ENCODE results near the gene KIAA0753.

Gene KIAA0753

GRCh38 chr17:6569370-6570285 is 70.9 kb downstream of the KIAA0753 start:
- no peak for DNase-seq (ENCODE audit: low read depth)

DNA sequence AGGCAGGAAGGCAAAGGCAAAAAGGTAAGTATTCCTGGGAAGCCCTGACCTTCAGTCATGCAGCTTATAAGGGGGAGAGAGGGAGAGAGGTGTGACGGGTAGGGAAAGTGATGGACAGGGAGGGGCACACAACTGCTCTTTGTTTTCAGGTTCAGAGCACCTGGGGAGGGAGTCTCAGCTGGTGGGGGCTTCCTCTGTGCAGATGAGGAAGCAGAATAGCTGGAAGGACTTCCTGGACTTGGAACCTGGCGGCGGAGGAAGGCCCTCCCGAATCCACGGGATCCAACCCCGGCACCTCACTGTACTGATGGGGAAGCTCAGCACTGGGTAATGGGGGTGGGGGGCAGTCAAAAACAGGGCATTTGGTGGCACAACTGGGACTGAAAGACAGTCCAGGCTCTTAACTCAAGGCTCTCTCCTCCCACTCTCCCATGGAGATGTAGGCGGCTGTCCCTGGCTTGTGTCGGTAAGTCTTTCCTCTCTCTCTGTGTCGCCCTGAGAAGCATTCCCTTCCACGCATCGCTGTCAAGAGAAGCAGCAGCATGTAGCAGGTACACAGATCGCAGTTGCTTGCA is 72.2 kb downstream of the KIAA0753 start:
- no peak for DNase-seq (ENCODE audit: low read depth)

DNA sequence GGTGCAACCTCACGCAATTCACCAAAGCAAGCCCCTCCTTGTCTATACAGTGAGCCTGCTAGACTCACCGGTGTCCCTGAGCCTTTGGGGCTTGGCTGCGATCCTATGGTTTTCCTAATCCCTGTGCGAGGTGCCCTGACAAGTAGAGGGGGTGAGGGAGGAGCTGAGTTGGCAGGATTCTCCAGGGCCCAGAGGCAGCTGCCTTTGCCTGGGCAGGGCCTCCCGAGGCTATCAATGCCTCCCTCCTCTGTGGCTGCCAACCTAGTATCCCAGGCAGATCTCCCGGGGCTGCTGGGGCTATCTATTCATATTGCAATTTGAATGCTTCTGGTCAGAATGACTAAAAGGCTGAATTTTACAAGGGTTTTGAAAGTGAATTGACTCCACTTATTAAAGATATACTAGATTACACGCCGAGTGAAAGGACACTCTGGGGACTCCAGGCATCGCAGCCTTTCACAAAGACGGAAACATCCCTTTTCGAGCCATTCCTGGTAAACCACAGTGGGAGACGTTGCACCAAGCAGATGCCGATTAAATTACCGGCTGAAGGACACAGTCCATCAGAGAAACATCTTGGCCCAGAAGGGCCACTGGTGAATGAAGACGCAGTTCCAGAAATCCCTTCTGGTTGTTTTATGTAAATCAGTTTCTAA is 72.9 kb downstream of the KIAA0753 start:
- DNase-seq (ENCODE audit: low read depth) = no peak

GRCh38 chr17:6561446-6561845 is 79.1 kb downstream of the KIAA0753 start:
- DNase-seq (ENCODE audit: low read depth) = no peak

DNA sequence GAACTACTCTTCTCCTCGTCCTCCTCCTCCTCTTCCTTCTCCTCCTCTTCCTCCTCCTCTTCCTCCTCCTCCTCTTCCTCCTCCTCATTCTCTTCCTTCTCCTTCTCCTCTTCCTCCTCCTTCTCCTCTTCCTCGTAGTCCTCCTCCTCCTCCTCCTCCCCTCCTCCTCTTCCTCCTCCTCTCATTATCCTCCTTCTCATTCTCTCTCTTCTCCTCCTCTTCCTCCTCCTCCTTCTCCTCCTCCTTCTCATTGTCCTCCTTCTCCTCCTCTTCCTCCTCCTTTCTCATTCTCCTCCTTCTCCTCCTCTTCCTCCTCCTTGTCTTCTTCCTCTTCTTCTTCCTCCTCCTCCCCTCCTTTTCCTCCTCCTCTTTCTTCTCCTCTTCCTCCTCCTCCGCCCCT is 80.0 kb downstream of the KIAA0753 start:
- DNase-seq (ENCODE audit: low read depth) = no peak

DNA sequence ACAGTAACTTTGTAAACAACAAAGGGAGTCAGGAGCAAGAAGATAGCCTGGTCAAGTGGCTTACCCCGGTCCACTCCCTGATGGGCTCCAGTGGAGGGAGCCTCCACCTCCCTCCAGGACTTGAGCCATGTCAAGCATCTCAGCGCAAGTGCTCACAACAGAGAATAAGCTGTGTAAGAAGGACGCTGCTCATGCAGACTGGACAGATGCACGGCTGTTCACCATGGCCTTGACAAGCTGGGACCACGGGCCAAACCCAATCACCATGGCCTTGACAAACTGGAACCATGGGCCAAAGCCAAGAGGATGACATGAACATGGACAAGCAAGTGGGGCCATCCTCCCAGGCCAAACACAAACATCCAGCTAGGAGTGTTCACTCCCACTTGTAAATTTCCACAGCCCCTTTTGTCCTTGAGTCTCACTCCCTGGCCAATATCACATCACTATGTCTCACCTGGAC is 80.7 kb downstream of the KIAA0753 start:
- no peak for DNase-seq (ENCODE audit: low read depth)

DNA sequence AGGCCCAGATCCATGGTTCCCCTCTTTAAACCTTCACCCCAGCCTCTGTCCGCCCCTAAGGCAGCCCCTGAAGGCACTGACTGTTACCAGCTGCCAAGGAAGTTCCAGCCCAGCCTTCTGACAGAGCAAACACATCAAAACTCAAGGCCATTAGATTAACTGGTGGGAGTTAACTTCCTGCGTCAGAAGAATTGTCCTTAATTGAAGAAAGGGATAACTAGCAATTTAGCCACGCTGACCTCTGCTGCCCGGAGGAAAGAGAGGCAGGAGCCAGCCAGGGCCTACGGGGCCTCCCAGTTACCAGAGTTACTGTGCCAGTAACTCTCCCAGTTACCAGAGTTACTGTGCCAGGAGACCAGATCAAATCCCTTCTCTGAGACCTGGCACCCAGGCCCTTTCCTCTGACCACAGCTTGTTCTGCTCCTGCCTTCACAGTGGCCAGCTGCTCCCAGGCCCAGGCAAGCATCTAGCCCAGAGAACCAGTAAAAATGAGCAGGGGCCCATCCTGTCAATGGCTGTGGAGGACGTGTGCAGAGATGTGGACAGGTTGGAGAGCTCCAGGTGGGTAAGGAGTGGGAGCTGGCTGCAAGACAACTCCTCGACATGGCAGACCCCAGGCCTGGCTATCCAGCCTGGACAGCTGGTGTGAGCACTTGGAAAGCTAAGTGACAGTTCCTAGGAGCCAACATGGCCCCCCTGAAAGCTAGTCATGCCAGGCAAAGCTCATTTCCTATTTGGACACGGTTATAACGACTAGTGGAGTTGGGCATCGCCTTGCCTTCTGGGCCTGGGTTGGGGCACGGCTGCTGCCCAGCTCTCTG is 81.4 kb downstream of the KIAA0753 start:
- no peak for DNase-seq (ENCODE audit: low read depth)

DNA sequence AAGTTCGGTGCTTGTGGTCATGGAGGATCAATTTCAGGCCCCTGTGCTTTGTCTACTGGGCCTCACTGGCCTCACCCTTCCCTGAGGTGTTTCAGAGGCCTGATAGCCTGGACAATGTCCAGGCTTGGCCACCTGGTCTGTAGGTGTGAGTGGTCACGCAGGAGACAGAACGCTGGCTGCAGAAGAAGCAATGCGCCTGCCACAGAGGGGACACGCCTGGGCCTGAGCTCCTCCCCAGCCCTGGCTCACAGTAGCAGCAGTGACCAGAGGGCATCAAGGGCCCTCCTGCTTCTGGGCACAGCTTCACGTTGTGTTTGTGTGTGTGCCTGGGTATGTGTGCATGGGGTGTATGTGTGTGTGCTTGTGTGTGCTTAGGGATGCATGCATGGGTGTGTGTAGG is 82.2 kb downstream of the KIAA0753 start:
- DNase-seq (ENCODE audit: low read depth) = no peak

DNA sequence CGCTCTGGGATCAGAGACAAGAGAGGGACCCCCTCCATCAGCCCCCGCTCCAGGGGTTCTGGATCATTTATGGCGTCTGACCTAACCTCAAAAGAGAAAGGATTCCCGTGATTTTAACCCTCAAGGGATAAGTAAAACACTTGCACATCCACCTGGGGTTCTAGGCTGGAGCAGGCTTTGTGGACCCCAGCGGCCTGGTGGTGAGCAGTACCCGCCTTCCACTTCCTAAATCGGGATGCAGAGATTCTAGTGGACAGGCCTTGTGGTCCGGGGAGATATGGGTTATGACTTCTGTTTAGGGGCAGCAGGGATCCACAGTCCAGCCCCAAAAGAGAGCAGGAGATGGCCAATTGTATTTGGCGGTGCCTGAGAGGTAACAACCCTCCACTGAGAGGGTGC is 83.5 kb downstream of the KIAA0753 start:
- DNase-seq (ENCODE audit: low read depth) = no peak

DNA sequence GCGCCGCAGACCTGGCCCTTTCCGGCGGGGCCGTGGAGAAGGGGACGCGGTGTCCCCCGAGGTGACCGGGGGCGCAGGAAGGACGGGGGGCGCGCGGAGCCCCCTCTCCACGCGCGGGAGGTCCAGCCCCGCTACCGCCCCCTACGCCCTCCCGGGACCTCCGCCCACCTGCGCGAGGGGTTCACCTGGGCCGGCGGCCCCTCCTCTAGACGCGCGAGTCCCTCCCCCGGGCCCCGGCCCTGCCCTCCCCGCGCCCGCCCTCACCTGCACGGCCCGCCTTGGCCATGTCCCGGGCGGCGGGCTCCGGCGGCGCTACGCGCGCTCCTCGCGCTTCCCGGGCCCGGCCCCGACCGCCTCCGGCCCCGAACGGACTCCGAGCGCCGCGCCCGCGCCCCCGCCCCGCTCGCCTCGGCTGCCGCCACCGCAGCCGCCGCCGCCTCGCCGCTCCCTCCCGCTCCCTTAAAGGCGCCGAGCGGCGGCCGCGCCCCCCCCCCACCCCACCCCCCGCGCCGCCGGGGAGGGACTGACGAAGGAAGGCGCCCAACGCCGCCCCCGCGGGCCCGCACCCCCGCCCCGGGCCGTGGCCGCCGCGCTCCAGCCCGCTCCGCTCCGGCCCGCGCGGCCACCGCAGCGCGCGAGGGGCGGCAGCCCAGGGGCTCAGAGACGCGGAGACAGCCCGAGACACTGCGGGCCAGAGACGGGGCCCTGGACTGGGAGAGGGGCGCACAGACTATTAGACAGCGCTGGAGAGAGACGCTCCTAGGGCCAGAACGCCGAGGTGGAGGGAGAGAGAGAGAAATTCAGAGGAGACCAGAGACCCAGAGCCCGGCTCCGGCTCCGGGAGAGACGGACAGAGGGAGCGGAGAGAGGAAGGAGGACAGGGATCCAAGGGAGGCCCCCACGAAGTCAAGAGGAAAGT is 84.1 kb downstream of the KIAA0753 start, which contains the start of gene PITPNM3:
TSS of gene PITPNM3 (minus strand) at position 435 of the 919 bp plus-strand sequence. CDS start at position 286, 149 bp downstream.
- no peak for DNase-seq (ENCODE audit: low read depth)

GRCh38 chr17:6555331-6556120 is 85.0 kb downstream of the KIAA0753 start:
- DNase-seq (ENCODE audit: low read depth) = no peak

GRCh38 chr17:6554871-6555330 is 85.6 kb downstream of the KIAA0753 start:
- no peak for DNase-seq (ENCODE audit: low read depth)

- no peak for DNase-seq (ENCODE audit: low read depth)
These were observed 86.2 kb downstream of the KIAA0753 start for GRCh38 chr17:6554342-6554741.

DNA sequence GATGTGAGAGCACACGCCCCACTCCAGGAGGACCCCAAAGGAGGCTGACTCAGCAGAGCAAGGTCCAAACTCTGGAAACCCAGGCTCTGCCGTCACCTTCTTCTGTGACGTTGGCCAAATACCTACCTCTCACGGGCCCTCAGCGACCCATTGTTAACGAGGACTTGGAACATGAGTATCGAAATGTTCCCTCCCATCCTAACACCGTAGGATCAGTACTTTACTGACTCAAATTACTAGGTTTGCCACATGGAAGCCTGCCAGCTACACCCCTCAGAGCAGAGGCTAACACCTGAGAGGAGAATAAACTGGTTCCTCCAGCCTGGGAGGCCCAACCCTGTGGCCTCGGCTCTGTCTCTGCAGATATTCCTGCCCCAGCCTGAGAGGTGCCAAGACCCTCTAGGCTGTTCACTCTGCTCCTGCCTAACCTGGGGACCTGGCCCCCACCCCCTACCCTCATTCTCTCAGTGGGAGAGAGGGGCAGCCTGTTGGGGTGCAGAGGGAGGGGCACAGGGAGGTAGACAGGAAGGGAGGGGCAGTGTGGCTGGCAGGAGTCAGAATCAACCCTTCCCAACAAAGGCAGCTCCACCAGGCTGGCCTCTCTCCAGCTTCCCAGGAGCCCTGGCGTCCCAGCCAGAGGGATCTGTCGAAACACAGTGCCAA is 88.5 kb downstream of the KIAA0753 start:
- no peak for DNase-seq (ENCODE audit: low read depth)

GRCh38 chr17:6551356-6551755 is 89.2 kb downstream of the KIAA0753 start:
- no peak for DNase-seq (ENCODE audit: low read depth)

DNA sequence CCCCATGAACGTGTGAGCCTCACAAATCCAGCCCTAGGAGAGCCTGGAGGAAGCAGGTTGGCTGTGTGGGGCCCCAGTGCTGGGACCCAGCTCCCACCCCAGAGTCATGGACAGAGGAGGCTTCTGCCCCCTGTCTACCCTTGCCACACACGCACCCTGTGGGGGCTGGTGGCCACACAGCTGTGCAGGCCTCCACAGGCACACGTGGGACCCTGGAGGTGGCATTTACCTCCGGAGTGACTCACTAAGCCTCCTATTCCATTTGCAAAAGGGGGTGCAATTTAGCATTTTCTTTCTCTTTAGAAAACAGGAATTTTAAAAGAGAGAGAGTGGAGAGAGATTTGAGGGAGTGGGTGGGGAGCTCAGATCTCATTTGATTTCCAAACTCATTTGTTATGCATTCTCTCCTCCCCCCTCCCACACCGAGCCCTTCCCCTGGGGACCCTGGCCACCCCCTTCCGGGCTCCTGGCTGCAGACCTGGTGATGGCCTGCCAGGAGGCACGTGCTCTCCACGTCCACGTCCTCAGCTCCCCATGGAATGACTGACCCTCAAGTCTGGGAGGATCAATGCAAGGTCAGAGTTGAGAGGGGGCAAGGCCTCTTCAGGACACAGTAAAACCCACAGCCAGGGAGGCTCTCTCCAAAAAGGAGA is 91.0 kb downstream of the KIAA0753 start:
- no peak for DNase-seq (ENCODE audit: low read depth)

DNA sequence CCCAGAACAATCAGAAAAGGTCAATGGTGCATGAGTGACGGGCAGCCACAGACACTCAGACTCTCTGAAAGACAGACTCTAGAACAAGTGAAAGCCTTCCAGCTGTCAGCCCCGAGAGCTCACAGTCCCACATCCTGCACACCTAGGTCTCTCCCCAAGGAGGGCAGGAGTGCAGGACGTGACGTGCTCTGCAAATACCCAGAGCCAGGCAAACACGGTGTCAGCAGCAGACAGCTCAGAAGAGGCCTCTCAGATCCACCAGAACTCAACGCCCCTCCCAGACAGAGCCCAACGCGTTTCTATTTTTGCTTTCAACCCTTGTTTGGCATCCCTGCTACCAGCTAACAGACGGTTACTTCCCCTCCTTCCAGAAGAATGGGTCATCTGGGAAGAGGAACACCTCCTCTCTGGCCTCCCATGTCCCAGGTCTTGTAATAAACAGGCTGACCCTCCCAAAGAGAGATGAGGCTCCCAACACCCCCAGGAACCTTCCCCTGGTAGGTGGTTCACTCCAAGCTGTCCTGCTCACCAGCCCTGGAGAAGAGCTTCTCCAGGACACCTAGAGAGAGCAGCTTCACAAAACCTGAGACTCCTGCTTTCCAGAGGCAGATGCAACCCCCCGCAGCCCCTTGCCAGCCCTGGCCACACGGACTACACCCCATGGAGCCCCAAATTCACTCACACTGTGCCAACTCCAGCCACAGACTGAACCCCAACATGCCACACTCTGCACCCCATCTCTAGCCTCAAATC is 91.8 kb downstream of the KIAA0753 start:
- no peak for DNase-seq (ENCODE audit: low read depth)

- DNase-seq (ENCODE audit: low read depth) = no peak
These were observed 92.5 kb downstream of the KIAA0753 start for GRCh38 chr17:6548034-6548433.
